B cell (primary cell): Measurements from ENCODE around the gene ECE2. TPM values are rescaled to one million over a fixed set of nuclear protein-coding genes. Genes with fewer than 3 reads are reported as not detected.
A peak's percentile ranks its signal among the peaks of the same experiment; 100 is the strongest.

Source experiments
- ATAC-seq: fragments of 200-7000 bp; cut with Tn5 transposase; one replicate; pipeline ENCODE4 v1.10.0; 2021; ENCODE audit warnings: low read depth, mild to moderate bottlenecking, moderate number of reproducible peaks, moderate library complexity
- CTCF ChIA-PET: fragments of 350-600 bp; sonication (Branson Sonifier 250); formaldehyde crosslinking; loops from one replicate; lab custom pipeline; 2021; ENCODE audit warnings: antibody characterized with exemption, inconsistent platforms; lab: Charles Lee
- POLR2A ChIA-PET: fragments of 350-600 bp; sonication (Branson Sonifier 250); formaldehyde crosslinking; loops from one replicate; lab custom pipeline; 2021; ENCODE audit warnings: antibody characterized with exemption; lab: Charles Lee
- DNase-seq: peaks from one replicate; pipeline ENCODE4 v3.0.0; 2013
- H2AFZ ChIP-seq: 2 replicates; pipeline ENCODE4 v1.6.1; 2012; ENCODE audit warnings: mild to moderate bottlenecking, low read depth, low read length; ENCODE audit not compliant: insufficient read depth, poor library complexity, severe bottlenecking
- H3K27ac ChIP-seq, 2 donors: 1 replicate in 1 of 2; 2 replicates in 1 of 2; pipeline ENCODE4 v1.5.1; 2012 to 2013; ENCODE audit warnings: low read length in 2 of 2, mild to moderate bottlenecking in 2 of 2, moderate library complexity in 1 of 2
- H3K27me3 ChIP-seq, 4 experiments: fragments of 200-600 bp in 1 of 4; sonication (generic) in 1 of 4; replicated peaks in 1 of 4; 1 replicate in 2 of 4; 2 replicates in 2 of 4; pipeline versions ENCODE4 v1.6.1 to v1.7.0; 2013 to 2016; ENCODE audit warnings: low read length in 3 of 4, mild to moderate bottlenecking in 2 of 4, mixed read lengths in 1 of 4, moderate library complexity in 1 of 4; ENCODE audit not compliant: insufficient read depth in 4 of 4, control insufficient read depth in 3 of 4; ENCODE audit errors: control extremely low read depth in 1 of 4
- H3K36me3 ChIP-seq, 2 experiments: replicated peaks in 1 of 2; 1 replicate in 1 of 2; 2 replicates in 1 of 2; pipeline versions ENCODE4 v1.6.1 to v1.7.1; 2013; ENCODE audit warnings: low read length in 1 of 2; ENCODE audit not compliant: insufficient read depth in 2 of 2, control insufficient read depth in 1 of 2; ENCODE audit errors: control extremely low read depth in 1 of 2, extremely low read depth in 1 of 2
- H3K4me1 ChIP-seq, 2 donors: fragments of 200-600 bp in 1 of 2; sonication (generic) in 1 of 2; 1 replicate in 1 of 2; 2 replicates in 1 of 2; pipeline versions ENCODE4 v1.5.1 to v1.6.1; 2013 to 2017; ENCODE audit warnings: low read length in 2 of 2; ENCODE audit not compliant: control insufficient read depth in 2 of 2, insufficient read depth in 2 of 2
- H3K4me2 ChIP-seq: replicated peaks from 2 replicates; pipeline ENCODE3; 2012; ENCODE audit warnings: mild to moderate bottlenecking, low read depth, low read length; ENCODE audit not compliant: poor library complexity, severe bottlenecking
- H3K4me3 ChIP-seq, 5 experiments: fragments of 200-600 bp in 1 of 5; sonication (generic) in 1 of 5; 1 replicate in 3 of 5; 2 replicates in 2 of 5; pipeline versions ENCODE4 v1.5.1 to v1.7.0; 2011 to 2016; ENCODE audit warnings: low read length in 4 of 5, mild to moderate bottlenecking in 4 of 5, low read depth in 2 of 5, control low read depth in 1 of 5, moderate library complexity in 1 of 5; ENCODE audit not compliant: insufficient read depth in 1 of 5; ENCODE audit errors: control extremely low read depth in 1 of 5, extremely low read depth in 1 of 5
- H3K79me2 ChIP-seq: fragments of 200-600 bp; sonication (generic); one replicate; pipeline ENCODE4 v1.6.0; 2016; ENCODE audit warnings: low read length; ENCODE audit not compliant: control insufficient read depth, insufficient read depth
- H3K9ac ChIP-seq: fragments of 200-600 bp; sonication (generic); 2 replicates; pipeline ENCODE4 v1.6.1; 2017; ENCODE audit warnings: mild to moderate bottlenecking, low read length, moderate library complexity
- H3K9me3 ChIP-seq, 3 donors: one replicate each; pipeline versions ENCODE4 v1.6.1 to v1.7.1; 2013; ENCODE audit warnings: low read length in 2 of 3; ENCODE audit not compliant: control insufficient read depth in 2 of 3, insufficient read depth in 1 of 3; ENCODE audit errors: control extremely low read depth in 1 of 3
- H4K20me1 ChIP-seq: 2 replicates; pipeline ENCODE4 v1.6.0; 2012; ENCODE audit warnings: mild to moderate bottlenecking, low read length; ENCODE audit not compliant: insufficient read depth, control insufficient read depth, poor library complexity, severe bottlenecking
- H3K27ac Mint-ChIP-seq: one replicate; pipeline ENCODE4 v1.8.0; 2021; ENCODE audit warnings: mixed read lengths
- H3K27me3 Mint-ChIP-seq: one replicate; pipeline ENCODE4 v1.8.0; 2021; ENCODE audit warnings: mixed read lengths
- H3K4me1 Mint-ChIP-seq: one replicate; pipeline ENCODE4 v1.8.0; 2021; ENCODE audit warnings: mixed read lengths
- H3K4me3 Mint-ChIP-seq: one replicate; pipeline ENCODE4 v1.8.0; 2021; ENCODE audit warnings: mixed read lengths
- H3K9me3 Mint-ChIP-seq: one replicate; pipeline ENCODE4 v1.8.0; 2022; ENCODE audit warnings: mixed read lengths; ENCODE audit not compliant: insufficient read depth
- EZH2 ChIP-seq: IDR thresholded peaks from 2 replicates; pipeline ENCODE4 v1.6.1; 2012; ENCODE audit warnings: borderline replicate concordance, low read depth, mild to moderate bottlenecking, moderate library complexity, low read length; ENCODE audit not compliant: insufficient read depth, poor library complexity, severe bottlenecking
- WGBS: methylation state at CpG from one replicate; pipeline ENCODE4 v1.1.5; 2013; ENCODE audit warnings: missing lambda C conversion rate; ENCODE audit not compliant: insufficient coverage; 5-methylcytosine and 5-hydroxymethylcytosine counted together
- intact Hi-C: fragments of 100-400 bp; cut with micrococcal nuclease; formaldehyde crosslinking; loops from one replicate; pipeline ENCODE4 v1.10.0; 2022
- polyA plus RNA-seq: library from polyadenylated mRNA; depleted of rRNA; stranded (reverse); fragments of >200 nt; gene quantifications from 2 replicates; pipeline ENCODE4 v1.2.3, GENCODE V29; 2012
- total RNA-seq, 2 donors: library from RNA; stranded (reverse); fragments of 120-200 nt in 1 of 2; gene quantifications; 1 replicate in 1 of 2; 2 replicates in 1 of 2; pipeline versions ENCODE4 v1.2.3 to v1.2.4, GENCODE V29; 2013 to 2022
- TF ChIP-seq, protein P1 (sequence below): fragments of 200-600 bp; IDR thresholded peaks from one replicate; pipeline ENCODE4 v1.8.0; 2022; ENCODE audit warnings: antibody characterized with exemption, mild to moderate bottlenecking

ECE2 gene
- total and polyA plus RNA-seq, 2 donors (not counting 1 experiment from before 2014, with no cell fraction given): not detected

DNA sequence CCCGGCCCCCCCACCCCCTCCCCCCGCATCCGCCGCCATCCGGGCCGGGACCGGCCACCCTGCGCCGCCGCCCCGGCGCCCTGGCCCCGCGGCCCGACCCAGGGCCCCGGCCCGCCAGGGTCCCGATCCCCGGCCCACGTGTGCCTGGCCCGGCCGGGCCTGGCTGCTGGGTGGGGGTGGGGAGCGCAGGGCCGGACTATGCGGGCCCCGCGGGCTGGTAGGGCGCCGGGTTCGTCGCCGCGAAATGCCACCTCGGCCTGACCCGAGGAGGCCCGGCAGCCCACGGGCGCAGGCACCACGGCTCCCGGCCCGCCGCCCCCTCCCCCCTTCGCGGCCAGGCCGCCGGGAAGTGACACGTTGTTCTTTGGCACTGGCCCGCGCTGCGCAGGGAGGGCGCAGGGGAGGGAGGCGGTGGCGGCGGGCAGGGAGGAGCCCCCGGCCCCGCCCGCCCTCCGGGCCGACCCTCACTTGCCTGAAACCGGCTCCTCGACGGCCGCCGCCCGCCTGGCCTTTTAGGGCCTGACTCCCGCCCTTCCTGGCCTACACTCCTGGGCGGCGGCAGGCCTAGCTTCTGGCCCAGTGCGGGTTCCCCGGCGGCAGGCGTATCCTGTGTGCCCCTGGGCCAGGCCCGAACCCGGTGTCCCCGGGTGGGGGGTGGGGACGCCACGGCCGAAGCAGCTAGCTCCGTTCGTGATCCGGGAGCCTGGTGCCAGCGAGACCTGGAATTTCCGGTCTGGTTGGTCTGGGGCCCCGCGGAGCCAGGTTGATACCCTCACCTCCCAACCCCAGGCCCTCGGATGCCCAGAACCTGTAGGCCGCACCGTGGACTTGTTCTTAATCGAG, 39.1 kb downstream of the ECE2 start:
- Mint-ChIP-seq H3K4me3 (peak overlapping the region; percentile 90), H3K27ac (peak overlapping the region; percentile 88), H3K27me3 (no peaks in the 10 kb centered on the region), H3K4me1 (peaks cover 31% of the 10 kb centered on the region), H3K9me3 (no peaks in the 10 kb centered on the region)
- DNase-seq (peak; percentile 82), ATAC-seq (peak; percentile 38)
- under 1% methylated on average over 75 of the region's 89 CpGs for WGBS
- H3K27me3 ChIP-seq: no peaks in the 10 kb centered on the region
- peak overlapping the region; percentile 89 for H3K4me2 ChIP-seq
- peaks cover 24% of the 10 kb centered on the region for H3K79me2 ChIP-seq
- H4K20me1 ChIP-seq: peaks cover 46% of the 10 kb centered on the region
- POLR2A ChIA-PET: interaction anchor here (0.7 to 1.3 kb wide), 3 partner anchors 48 to 67 kb away, joined by 3 to 9 read pairs (median 3); no protein-coding TSS in a partner anchor
- CTCF ChIA-PET: no interaction called here
- H3K9me3 ChIP-seq: no peaks in the 10 kb centered on the region
- peak overlapping the region in 4 of 5 experiments; percentile 43 to 66 (median 60) for H3K4me3 ChIP-seq
- H3K27ac ChIP-seq: peak overlapping the region; percentile 73 to 89
- intact Hi-C loops: loop anchor here (1.0 kb wide), 6 partner anchors 16 to 141 kb away; partner anchors contain the start of genes AP2M1, EEF1AKMT4 and PSMD2
- peak overlapping the region; percentile 32 for H2AFZ ChIP-seq
- peaks cover 13 to 23% of the 10 kb centered on the region in 2 donors for H3K4me1 ChIP-seq
- H3K36me3 ChIP-seq: peaks cover 0 to 20% of the 10 kb centered on the region in 2 experiments
- H3K9ac ChIP-seq: peak overlapping the region; percentile 71
- no peak for TF ChIP-seq EZH2
- TF ChIP-seq, protein P1, sequence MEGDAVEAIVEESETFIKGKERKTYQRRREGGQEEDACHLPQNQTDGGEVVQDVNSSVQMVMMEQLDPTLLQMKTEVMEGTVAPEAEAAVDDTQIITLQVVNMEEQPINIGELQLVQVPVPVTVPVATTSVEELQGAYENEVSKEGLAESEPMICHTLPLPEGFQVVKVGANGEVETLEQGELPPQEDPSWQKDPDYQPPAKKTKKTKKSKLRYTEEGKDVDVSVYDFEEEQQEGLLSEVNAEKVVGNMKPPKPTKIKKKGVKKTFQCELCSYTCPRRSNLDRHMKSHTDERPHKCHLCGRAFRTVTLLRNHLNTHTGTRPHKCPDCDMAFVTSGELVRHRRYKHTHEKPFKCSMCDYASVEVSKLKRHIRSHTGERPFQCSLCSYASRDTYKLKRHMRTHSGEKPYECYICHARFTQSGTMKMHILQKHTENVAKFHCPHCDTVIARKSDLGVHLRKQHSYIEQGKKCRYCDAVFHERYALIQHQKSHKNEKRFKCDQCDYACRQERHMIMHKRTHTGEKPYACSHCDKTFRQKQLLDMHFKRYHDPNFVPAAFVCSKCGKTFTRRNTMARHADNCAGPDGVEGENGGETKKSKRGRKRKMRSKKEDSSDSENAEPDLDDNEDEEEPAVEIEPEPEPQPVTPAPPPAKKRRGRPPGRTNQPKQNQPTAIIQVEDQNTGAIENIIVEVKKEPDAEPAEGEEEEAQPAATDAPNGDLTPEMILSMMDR: no peak

DNA sequence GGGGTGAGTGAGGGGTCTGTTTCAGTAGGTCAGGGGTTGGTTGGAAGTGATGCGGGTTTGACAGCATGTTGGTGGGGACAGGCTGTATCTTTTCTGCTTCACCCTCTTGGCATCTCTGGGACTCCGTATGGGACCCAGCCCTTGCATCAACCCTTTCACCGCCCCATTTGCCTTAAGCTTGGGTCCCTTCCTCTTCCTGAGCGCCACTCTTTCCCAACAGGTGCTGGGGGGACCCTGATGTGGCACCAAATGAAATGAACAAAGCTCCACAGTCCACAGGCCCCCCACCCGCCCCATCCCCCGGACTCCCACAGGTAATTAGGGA, 39.7 kb downstream of the ECE2 start:
- ChIA-PET CTCF (interaction anchor here (0.9 to 1.4 kb wide), 2 partner anchors 298 to 420 kb away, joined by 3 read pairs; partner anchors contain the start of gene ABCC5), POLR2A (interaction anchor here (1.0 to 1.3 kb wide), 2 partner anchors 47 to 68 kb away, joined by 3 to 9 read pairs; no protein-coding TSS in a partner anchor)
- no peaks in the 10 kb centered on the region for H3K9me3 Mint-ChIP-seq
- Histone ChIP-seq H3K27me3 (no peaks in the 10 kb centered on the region), H3K9ac (peak overlapping the region; percentile 71), H2AFZ (peak overlapping the region; percentile 32), H3K27ac (peak overlapping the region; percentile 73 to 89), H3K4me3 (peak overlapping the region in 4 of 5 experiments; percentile 43 to 66 (median 60)), H3K9me3 (no peaks in the 10 kb centered on the region), H3K79me2 (peaks cover 24% of the 10 kb centered on the region), H3K36me3 (peaks cover 0 to 23% of the 10 kb centered on the region in 2 experiments), H3K4me2 (peak overlapping the region; percentile 89), H4K20me1 (peaks cover 51% of the 10 kb centered on the region), H3K4me1 (peaks cover 13 to 23% of the 10 kb centered on the region in 2 donors)
- TF ChIP-seq, protein P1: no peak
- no CpG with 5 or more reads among the region's 6 CpGs for WGBS
- H3K27ac Mint-ChIP-seq: peak overlapping the region; percentile 88
- H3K4me1 Mint-ChIP-seq: peaks cover 31% of the 10 kb centered on the region
- peak overlapping the region; percentile 90 for H3K4me3 Mint-ChIP-seq
- no peaks in the 10 kb centered on the region for H3K27me3 Mint-ChIP-seq
- no peak for ATAC-seq
- DNase-seq: no peak
- intact Hi-C loops: no loop called here
